Activated CD4-positive, alpha-beta T cell treated with anti-CD3 and anti-CD28 coated beads for 1 hour (primary cell): ENCODE data around the gene NUP88.

Experiments
- DNase-seq: peaks from one replicate; pipeline ENCODE4 v3.0.0-alpha.2; 2020

The NUP88 gene

DNA sequence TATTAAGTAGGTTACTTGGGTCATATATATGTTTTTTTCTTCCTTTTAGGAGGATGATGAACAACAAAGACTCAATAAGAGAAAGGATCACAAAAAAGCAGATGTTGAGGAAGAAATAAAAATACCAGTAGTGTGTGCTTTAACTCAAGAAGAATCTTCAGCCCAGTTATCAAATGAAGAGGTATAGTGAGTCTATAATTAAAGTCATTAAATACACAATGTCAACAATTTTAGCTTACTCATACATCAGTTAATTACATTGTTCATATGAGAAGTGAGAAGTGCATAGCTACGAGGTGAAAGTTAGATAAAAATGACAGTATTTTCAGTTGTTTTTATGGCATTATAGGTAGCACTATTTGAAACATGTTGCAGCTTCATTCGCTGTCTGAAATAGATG lies 65.2 kb downstream of the NUP88 start:
- DNase-seq, result no peak

DNA sequence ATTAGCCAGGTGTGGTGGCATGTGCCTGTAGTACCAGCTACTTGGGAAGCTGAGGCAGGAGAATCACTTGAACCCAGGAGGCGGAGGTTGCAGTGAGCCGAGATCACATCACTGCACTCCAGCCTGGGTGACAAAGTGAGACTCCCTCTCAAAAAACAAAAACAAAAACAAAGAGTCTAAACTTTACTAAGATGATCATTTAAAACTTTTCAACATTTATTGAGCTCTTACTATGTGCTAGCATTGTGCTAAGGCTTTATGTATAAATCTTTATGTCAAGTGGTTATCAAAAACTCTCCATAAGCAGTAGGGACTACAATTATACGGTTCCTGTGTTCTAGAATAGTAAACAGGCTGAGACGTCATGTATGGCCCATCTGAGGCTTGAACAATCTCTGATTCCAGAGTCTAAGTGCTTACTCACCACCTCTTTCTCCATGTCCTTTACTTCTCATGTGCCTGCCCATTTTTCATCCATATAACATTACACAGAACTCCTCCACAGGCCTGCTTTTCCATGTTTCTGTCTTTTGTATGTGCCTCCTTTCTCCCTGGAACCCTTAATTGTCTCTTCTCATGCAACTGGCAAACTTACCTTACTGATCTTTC lies 66.7 kb downstream of the NUP88 start:
- DNase-seq, result no peak

- no peak for DNase-seq
Observed at GRCh38 chr17:5344914-5345313, 74.5 kb downstream of the NUP88 start.
